Measurements from ENCODE around the gene E2F3.

E2F3 gene

GRCh38 chr6:20402342-20403069 is 827 bp downstream of the E2F3 start:
- DNase-seq: peak; percentile 20

DNA sequence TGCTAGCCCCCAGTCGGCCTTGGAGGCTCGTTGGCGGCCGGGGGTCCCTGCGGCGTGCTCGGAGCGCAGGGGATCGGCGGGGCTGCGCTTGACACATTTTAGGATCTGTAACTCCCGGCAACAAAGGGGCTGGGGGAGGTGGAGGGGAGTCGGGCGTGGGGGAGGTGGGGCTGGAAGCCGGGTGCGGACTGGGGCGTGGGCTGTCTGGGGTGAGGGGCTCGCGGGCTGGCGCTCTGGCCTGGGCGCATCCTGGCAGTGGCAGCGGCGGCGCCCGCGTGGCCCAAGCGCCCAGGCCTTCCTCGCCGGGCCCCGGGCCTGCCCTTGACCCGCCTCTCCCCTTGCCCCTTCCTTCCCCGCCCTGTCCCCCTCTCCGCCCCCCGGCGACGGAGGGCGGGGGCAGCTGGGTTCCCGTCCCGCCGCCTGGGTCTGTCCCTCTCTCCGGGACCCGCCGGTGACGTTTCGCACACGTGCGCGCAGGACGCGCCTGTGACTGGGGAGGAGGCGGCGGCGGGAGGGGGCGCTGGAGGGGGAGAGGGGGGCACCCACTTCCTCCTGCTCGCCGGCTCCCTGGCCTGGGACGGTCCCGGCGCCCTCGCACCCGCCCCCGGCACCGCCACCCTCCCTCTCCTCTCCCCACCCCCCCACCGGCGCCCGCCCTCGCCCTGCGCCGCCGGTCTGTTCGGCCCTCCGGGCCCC is 1.5 kb downstream of the E2F3 start:
- peak; percentile 87 for DNase-seq

DNA sequence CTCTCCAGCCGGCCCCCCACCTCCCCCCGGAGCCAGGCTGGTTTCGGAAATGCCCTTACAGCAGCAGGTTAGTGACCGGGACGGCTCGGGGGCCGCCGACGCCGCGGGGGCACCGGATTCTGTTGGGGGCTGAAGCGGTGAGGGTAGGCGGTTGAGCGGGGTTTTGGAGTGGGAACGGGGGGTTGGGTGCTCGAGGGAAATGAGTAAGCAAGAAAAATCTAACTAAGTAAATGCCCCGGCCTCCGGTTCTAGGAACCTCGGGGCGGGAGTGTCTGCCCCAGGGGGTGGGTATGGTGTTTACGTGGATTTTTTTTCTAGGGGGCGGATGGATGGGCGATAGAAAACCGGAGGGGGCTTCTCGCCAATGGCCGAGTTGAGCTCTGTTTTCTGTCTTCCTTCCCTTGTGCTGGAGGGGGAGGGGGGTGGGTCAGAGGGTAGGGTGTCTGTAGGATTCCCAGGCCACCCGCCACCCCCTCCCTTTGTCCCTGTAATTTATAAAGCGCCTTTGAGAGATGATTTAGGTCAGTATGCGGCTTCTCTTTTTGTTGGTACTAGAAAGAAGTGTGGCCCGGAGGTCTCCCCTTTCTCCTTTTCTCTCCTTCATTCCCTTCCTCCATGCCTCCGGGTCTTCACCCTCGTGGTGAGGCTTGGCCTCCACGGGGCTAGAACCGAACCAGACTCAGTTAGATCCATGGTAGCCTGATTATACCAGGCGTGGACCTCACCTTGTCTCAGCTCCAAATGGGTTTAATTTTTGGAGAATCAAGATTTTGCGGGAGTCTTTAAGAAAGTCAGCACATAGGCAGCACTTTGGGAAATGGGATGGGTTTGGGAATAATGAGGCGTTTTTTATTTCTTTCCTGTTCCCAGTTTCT is 2.3 kb downstream of the E2F3 start:
- DNase-seq: peak; percentile 20

- peak; percentile 44 for DNase-seq
Observed at GRCh38 chr6:20404641-20405032, 3.0 kb downstream of the E2F3 start.

GRCh38 chr6:20408851-20409250 is 7.2 kb downstream of the E2F3 start:
- DNase-seq: no peak

DNA sequence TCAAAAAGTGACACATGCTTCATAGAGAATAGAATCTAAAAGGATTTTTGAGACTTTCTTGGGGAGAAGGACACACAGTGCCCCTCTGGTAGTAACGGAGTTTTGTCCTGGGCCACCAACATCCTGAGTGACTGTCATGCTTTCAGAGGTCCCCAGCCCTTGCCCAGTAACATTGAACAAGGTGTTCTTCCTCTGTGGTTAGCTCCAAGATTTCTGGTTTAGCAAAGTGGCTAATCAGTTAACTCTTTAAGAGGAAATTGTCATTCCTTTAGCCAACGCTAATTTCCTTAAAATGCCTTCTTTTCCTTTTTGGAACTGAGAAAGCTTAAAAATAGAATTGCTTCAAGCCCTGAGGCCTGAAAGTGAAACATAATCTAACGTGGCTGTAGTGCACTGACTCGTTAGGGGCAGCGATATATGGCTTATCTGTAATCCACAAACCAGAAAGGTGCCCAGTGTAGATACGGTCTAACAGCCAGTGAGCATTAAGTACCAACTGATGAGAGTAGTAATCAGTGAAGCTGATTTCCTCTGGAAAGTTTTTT is 7.8 kb downstream of the E2F3 start:
- DNase-seq: no peak

- no peak for DNase-seq
Observed at GRCh38 chr6:20411544-20411943, 9.9 kb downstream of the E2F3 start.

DNA sequence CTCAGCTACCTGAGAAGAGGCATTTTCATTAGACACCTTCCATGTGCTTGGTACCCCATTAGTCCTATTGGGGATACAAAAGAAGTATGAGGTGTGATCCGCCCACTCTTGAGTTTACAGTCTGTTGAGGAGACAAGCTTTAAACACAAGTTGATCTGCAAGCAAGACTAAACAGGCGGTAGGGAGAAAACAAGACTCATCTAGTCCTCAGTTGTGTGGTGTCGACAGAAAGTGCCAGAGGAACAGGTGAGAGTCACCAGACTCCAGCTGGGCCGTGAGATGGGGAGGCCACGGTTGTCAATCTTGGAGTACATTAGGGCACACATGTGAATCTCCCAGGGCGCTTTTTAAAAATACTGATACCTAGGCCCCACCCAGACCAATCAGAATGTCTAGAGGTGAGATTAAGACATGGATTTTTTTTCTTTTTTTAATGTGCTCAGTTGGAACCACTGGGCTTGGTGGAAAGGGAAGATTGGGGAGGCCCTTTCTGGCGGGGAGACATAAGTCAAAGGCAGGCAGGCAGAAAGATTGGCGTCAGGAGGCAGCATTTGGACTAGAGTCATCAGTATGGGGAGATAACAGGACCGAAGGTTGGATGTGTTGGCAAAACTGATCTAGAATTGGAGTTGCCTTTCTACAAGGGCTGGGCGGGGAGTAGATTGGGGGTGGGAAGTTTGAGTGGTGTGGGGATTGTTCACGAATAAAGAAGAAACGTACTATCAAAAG is 10.4 kb downstream of the E2F3 start:
- no peak for DNase-seq

GRCh38 chr6:20412682-20413073 is 11.0 kb downstream of the E2F3 start:
- DNase-seq: no peak

- DNase-seq: no peak
Observed at GRCh38 chr6:20413826-20414225, 12.1 kb downstream of the E2F3 start.

- no peak for DNase-seq
Observed at GRCh38 chr6:20414711-20415110, 13.0 kb downstream of the E2F3 start.

DNA sequence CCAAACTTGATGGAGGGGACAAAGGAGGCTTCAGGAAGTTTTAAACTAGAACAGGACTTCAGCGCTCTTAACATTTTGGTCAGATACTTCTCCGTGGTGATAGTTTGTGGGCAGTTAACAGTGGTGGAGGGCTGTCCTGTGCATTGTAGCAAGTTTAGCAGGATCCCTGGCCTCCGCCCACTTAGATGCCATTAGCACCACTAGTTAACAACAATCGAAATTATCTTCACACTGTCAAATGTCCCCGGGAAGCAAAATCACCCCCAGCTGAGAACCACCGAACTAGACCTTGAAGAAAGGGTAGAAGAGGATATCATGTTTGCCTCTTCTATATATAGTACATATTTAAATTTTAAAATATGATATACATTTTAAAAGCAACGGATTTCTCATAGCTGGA is 13.6 kb downstream of the E2F3 start:
- no peak for DNase-seq

DNA sequence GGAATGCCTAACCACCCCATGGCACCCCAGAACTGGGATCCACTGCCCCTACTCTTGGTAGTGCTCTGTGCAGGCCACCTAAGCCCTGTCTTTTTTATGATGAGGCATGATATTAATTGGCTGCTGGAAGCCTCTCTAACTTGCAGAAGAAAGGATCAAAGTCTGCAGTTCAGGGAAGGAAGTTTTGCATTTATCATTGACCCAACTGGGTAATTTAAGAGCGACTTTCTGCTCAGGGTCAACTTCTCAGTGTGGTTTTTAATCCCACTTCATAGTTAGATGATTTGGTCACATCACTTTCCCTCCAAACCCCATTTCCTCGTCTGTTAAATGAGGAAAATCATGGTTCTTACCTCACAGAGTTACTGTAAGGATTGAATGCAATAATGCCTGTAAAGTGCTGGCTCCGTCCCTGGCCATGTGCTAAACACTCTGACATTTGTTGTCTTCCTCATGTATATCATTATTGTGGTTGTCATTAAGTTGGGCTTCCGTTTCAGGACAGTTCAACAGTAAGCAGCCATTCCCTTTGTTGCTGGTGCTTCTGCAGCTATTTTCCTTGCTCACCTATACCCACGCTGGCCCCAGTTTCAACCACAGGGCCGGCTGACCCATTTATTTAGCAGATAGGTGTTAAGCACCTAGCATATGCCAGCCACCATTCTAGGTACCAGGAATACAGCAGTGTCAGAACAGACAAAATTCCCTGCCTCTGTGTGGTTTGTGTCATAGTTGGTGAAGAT is 14.2 kb downstream of the E2F3 start:
- no peak for DNase-seq

DNA sequence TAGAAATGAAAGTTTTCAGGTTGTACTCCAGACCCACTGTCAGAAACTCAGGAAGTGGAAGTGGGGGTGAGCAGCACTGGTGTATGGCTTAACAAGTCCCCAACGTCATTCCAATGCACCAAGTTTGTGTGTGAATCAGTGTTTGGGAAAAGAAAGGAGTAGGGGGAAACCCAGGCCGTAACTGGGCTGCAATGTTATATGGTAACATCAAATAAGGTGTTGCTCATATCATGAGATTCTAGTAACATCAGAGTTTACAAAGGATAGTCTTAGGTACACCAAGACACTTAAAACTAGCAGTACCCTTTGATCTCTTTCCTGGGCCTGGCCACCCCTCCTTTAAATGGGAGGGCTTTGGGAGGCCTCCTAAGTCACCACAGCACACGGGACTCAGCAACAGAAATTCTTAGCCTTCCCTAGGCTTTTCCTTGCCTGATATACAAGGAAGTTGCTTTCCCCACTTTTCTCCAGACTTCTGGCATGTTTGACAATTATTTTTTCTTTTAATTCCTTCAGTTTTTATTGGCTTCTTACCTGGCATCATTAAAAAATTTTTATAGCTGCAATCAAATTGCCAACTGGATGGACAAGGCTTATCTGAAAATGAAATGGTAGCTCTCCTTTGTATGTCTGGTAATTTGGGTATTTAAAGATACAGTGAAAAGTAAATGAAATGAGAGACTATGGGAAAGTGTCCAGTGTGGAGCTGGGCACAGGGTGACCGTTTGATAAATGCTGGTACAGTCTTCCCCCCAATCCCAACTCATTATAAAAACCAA is 15.1 kb downstream of the E2F3 start:
- no peak for DNase-seq

- DNase-seq: no peak
Observed at GRCh38 chr6:20417819-20418218, 16.1 kb downstream of the E2F3 start.

DNA sequence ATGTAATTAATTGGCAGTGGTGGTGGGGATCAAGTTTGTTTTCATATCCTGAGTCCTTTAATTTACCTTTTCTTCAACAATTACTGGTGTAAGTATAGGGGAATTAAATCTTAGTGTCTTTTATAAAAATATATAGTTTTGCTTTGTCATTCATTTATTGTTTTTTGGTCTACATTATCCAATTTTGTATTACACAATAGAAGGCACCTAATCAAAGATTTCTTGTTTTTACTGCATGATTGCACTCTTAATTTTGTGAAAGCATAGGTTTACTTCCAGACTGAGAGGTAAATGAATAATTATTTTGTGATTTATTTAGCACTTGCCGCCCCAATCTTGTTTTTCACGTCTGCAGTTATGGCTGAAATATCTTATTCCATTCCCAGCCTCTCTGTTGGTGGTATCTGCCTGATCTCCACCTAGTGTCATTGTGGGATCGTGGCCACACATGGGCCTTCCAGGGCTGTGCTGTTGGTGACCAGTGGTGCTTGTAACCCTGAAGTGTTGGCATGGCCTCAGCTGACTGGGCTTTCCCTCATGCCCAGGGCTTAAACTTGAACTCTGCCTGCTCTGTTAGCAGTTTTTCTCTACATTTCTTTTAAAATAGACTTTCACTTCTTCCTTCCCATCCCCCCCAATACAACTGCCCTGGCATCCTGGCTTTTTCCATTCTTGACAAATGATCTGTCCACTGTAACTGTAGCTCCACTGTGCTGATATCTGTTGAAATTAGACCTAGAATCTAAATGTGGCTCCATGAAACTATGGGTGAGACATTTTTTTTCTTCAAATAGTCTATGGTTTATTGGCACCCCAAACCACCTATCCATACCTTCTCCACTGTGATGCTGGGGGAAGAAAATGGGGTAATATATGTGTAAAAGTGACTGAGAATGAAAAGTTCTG is 24.8 kb downstream of the E2F3 start:
- DNase-seq: no peak

- no peak for DNase-seq
Observed at GRCh38 chr6:20427856-20428255, 26.2 kb downstream of the E2F3 start.

GRCh38 chr6:20432692-20433091 is 31.0 kb downstream of the E2F3 start:
- no peak for DNase-seq

- no peak for DNase-seq
Observed at GRCh38 chr6:20433321-20433720, 31.6 kb downstream of the E2F3 start.

- DNase-seq: no peak
Observed at GRCh38 chr6:20433929-20434328, 32.2 kb downstream of the E2F3 start.
